Measurements from ENCODE around the gene PGAP3. TPM values are rescaled to one million over a fixed set of nuclear protein-coding genes. Genes with fewer than 3 reads are reported as not detected.

The PGAP3 gene
- total RNA-seq, 1 experiment from 2014 or later: 5.9 TPM

- no peaks in the 10 kb centered on the region for H3K9me2 ChIP-seq (replicated peaks; ENCODE audit: low read length)
- H3K27ac ChIP-seq (ENCODE audit: low read length): no peak overlapping the region
- POLR2A ChIA-PET (ENCODE audit: unreplicated experiment): no interaction called here
- intact Hi-C loops (cut with micrococcal nuclease): no loop called here
- peaks cover 18% of the 10 kb centered on the region for H3K4me1 ChIP-seq (ENCODE audit: insufficient read depth, low read length)
- no peak overlapping the region for H3K9ac ChIP-seq (ENCODE audit: low read length)
- H3K79me2 ChIP-seq (ENCODE audit: low read length): no peaks in the 10 kb centered on the region
- TF ChIP-seq EZH2 (IDR thresholded peaks at IDR 0.05; ENCODE audit: low read length, unreplicated experiment) (no peak), EZH2phosphoT487 (IDR thresholded peaks at IDR 0.05; ENCODE audit: borderline replicate concordance, low read length) (no peak), CTCF (conservative IDR thresholded peaks at IDR 0.05; ENCODE audit: low read depth, low read length) (no peak)
- H3K9me3 ChIP-seq (ENCODE audit: low read length): no peaks in the 10 kb centered on the region
- no peak overlapping the region for H3K4me2 ChIP-seq (ENCODE audit: low read length)
- BruUV-seq (replicated peaks): no TSS peak
- no peak overlapping the region for H2AFZ ChIP-seq (ENCODE audit: low read length)
- H3F3A ChIP-seq (ENCODE audit: low read length, unreplicated experiment): no peaks in the 10 kb centered on the region
- CTCF ChIA-PET: no interaction called here
- peaks cover 13% of the 10 kb centered on the region for H3K27me3 ChIP-seq (ENCODE audit: low read length)
- H4K20me1 ChIP-seq (ENCODE audit: low read length): no peaks in the 10 kb centered on the region
- no peak for DNase-seq
- no peak for ATAC-seq
- H3K36me3 ChIP-seq (ENCODE audit: low read depth, low read length): no peaks in the 10 kb centered on the region
- no peak overlapping the region for H3K4me3 ChIP-seq (ENCODE audit: low read length)
Observed at GRCh38 chr17:39629494-39629880, 58.4 kb downstream of the PGAP3 start.

GRCh38 chr17:39628655-39629493, 59.0 kb downstream of the PGAP3 start:
- Histone ChIP-seq H3K36me3 (ENCODE audit: low read depth, low read length) (no peaks in the 10 kb centered on the region), H3K4me3 (ENCODE audit: low read length) (no peak overlapping the region), H3K9me2 (replicated peaks; ENCODE audit: low read length) (no peaks in the 10 kb centered on the region), H4K20me1 (ENCODE audit: low read length) (no peaks in the 10 kb centered on the region), H3K79me2 (ENCODE audit: low read length) (no peaks in the 10 kb centered on the region), H2AFZ (ENCODE audit: low read length) (no peak overlapping the region), H3K27ac (ENCODE audit: low read length) (no peak overlapping the region), H3K9me3 (ENCODE audit: low read length) (no peaks in the 10 kb centered on the region), H3K9ac (ENCODE audit: low read length) (no peak overlapping the region), H3F3A (ENCODE audit: low read length, unreplicated experiment) (no peaks in the 10 kb centered on the region), H3K4me2 (ENCODE audit: low read length) (no peak overlapping the region), H3K27me3 (ENCODE audit: low read length) (peaks cover 13% of the 10 kb centered on the region), H3K4me1 (ENCODE audit: insufficient read depth, low read length) (peaks cover 18% of the 10 kb centered on the region)
- CTCF ChIA-PET: no interaction called here
- ATAC-seq: no peak
- POLR2A ChIA-PET (ENCODE audit: unreplicated experiment): no interaction called here
- TSS peak; percentile 11 for BruUV-seq (replicated peaks)
- DNase-seq: no peak
- intact Hi-C loops (cut with micrococcal nuclease): no loop called here
- TF ChIP-seq CTCF (conservative IDR thresholded peaks at IDR 0.05; ENCODE audit: low read depth, low read length): no peak
- TF ChIP-seq EZH2phosphoT487 (IDR thresholded peaks at IDR 0.05; ENCODE audit: borderline replicate concordance, low read length): no peak
- TF ChIP-seq EZH2 (IDR thresholded peaks at IDR 0.05; ENCODE audit: low read length, unreplicated experiment): no peak

All from PC-3 (cell line).